H1 (cell line): ENCODE data around the gene TMEM138. TPM values are rescaled to one million over a fixed set of nuclear protein-coding genes. Genes with fewer than 3 reads are reported as not detected.

Experiments
- CTCF ChIA-PET: fragments of 300-600 bp; sonication (Branson Sonifier 250); formaldehyde crosslinking; loops from one replicate; lab custom pipeline; 2021; ENCODE audit not compliant: partially characterized antibody; lab: Charles Lee
- POLR2A ChIA-PET: fragments of 300-600 bp; sonication (Branson Sonifier 250); formaldehyde crosslinking; loops from one replicate; lab custom pipeline; 2021; ENCODE audit warnings: inconsistent platforms; ENCODE audit not compliant: partially characterized antibody; lab: Charles Lee
- DNase-seq, 2 experiments: peaks; one replicate each; pipeline versions ENCODE4 v3.0.0 to v3.0.0-alpha.2; 2010 to 2022; ENCODE audit warnings: low spot score in 2 of 2, low read depth in 1 of 2, mixed read lengths in 1 of 2
- FAIRE-seq: peaks from 2 replicates; lab custom pipeline; 2011; peaks lifted over from hg19 to GRCh38; lab: Jason Lieb, UNC
- H2AFZ ChIP-seq: 2 replicates; pipeline ENCODE4 v1.8.1; 2012; ENCODE audit warnings: low read length, inconsistent platforms
- H2AK5ac ChIP-seq: 2 replicates; pipeline ENCODE4 v1.6.1; 2013; ENCODE audit warnings: low read depth, low read length
- H2BK120ac ChIP-seq: replicated peaks from 2 replicates; pipeline ENCODE3; 2013; ENCODE audit warnings: low read depth, low read length, inconsistent platforms
- H2BK12ac ChIP-seq: 2 replicates; pipeline ENCODE4 v1.6.1; 2013; ENCODE audit warnings: low read depth, low read length
- H2BK15ac ChIP-seq: 2 replicates; pipeline ENCODE4 v1.6.1; 2013; ENCODE audit warnings: low read length
- H2BK20ac ChIP-seq: 2 replicates; pipeline ENCODE4 v1.6.1; 2013; ENCODE audit warnings: low read length
- H2BK5ac ChIP-seq: 2 replicates; pipeline ENCODE4 v1.6.1; 2013; ENCODE audit warnings: low read depth, low read length
- H3K14ac ChIP-seq: 2 replicates; pipeline ENCODE4 v1.6.1; 2013; ENCODE audit warnings: inconsistent platforms; ENCODE audit not compliant: insufficient read length
- H3K18ac ChIP-seq: 2 replicates; pipeline ENCODE4 v1.6.1; 2013; ENCODE audit warnings: low read length; ENCODE audit errors: extremely low read depth
- H3K23ac ChIP-seq: 2 replicates; pipeline ENCODE4 v1.6.1; 2013; ENCODE audit warnings: inconsistent platforms; ENCODE audit not compliant: insufficient read length
- H3K23me2 ChIP-seq: 2 replicates; pipeline ENCODE4 v1.6.1; 2013; ENCODE audit warnings: low read depth, low read length
- H3K27ac ChIP-seq: 2 replicates; pipeline ENCODE4 v1.6.1; 2011; ENCODE audit warnings: low read depth, low read length, inconsistent platforms
- H3K27me3 ChIP-seq, 4 experiments: replicated peaks in 1 of 4; 1 replicate in 1 of 4; 2 replicates in 3 of 4; pipeline versions ENCODE4 v1.6.1 to v1.8.1; 2011 to 2013; ENCODE audit warnings: low read length in 3 of 4, mild to moderate bottlenecking in 3 of 4, inconsistent platforms in 2 of 4, mixed read lengths in 2 of 4, moderate library complexity in 1 of 4; ENCODE audit not compliant: control insufficient read depth in 3 of 4, insufficient read depth in 3 of 4; ENCODE audit errors: extremely low read depth in 1 of 4
- H3K36me3 ChIP-seq, 4 experiments: 2 replicates each; pipeline versions ENCODE4 v1.6.1 to v1.8.1; 2011 to 2013; ENCODE audit warnings: mild to moderate bottlenecking in 4 of 4, low read length in 3 of 4, moderate library complexity in 2 of 4, control low read depth in 1 of 4, inconsistent platforms in 1 of 4; ENCODE audit not compliant: insufficient read depth in 4 of 4, control insufficient read depth in 2 of 4
- H3K4ac ChIP-seq: replicated peaks from 2 replicates; pipeline ENCODE3; 2013; ENCODE audit warnings: low read length, low read depth, mixed read lengths, inconsistent platforms; ENCODE audit not compliant: insufficient read length
- H3K4me1 ChIP-seq, 4 experiments: replicated peaks in 1 of 4; 1 replicate in 1 of 4; 2 replicates in 3 of 4; pipeline versions ENCODE4 v1.6.1 to v1.8.1; 2011 to 2013; ENCODE audit warnings: low read length in 3 of 4, inconsistent platforms in 2 of 4, mixed read lengths in 1 of 4; ENCODE audit not compliant: insufficient read depth in 4 of 4, control insufficient read depth in 3 of 4
- H3K4me2 ChIP-seq, 2 experiments: 2 replicates each; pipeline versions ENCODE4 v1.6.1 to v1.8.1; 2011 to 2013; ENCODE audit warnings: low read depth in 2 of 2, low read length in 2 of 2, control low read depth in 1 of 2, inconsistent platforms in 1 of 2, mild to moderate bottlenecking in 1 of 2; ENCODE audit not compliant: insufficient read depth in 1 of 2
- H3K4me3 ChIP-seq, 4 experiments: fragments of 200-600, 300-600 bp in 1 of 4; sonication (generic), shearing (Covaris generic), sonication (Bioruptor Twin) in 1 of 4; 2 replicates each; pipeline versions ENCODE4 v1.5.1 to v1.8.1; 2011 to 2016; ENCODE audit warnings: low read length in 4 of 4, low read depth in 3 of 4, control low read depth in 2 of 4, inconsistent platforms in 2 of 4, mild to moderate bottlenecking in 2 of 4, mixed read lengths in 1 of 4, moderate library complexity in 1 of 4; ENCODE audit not compliant: insufficient read depth in 2 of 4; ENCODE audit errors: extremely low read depth in 1 of 4
- H3K56ac ChIP-seq: replicated peaks from 2 replicates; pipeline ENCODE3; 2013; ENCODE audit warnings: low read depth, mild to moderate bottlenecking, mixed read lengths, low read length, inconsistent platforms; ENCODE audit not compliant: insufficient read length
- H3K79me1 ChIP-seq: 2 replicates; pipeline ENCODE4 v1.6.1; 2013; ENCODE audit warnings: low read depth, low read length, control low read depth
- H3K79me2 ChIP-seq, 2 experiments: 2 replicates each; pipeline versions ENCODE4 v1.6.1 to v1.8.1; 2012 to 2013; ENCODE audit warnings: low read length in 2 of 2, mild to moderate bottlenecking in 2 of 2, inconsistent platforms in 1 of 2; ENCODE audit not compliant: insufficient read depth in 2 of 2, control insufficient read depth in 1 of 2
- H3K9ac ChIP-seq, 4 experiments: replicated peaks in 1 of 4; 1 replicate in 1 of 4; 2 replicates in 3 of 4; pipeline versions ENCODE4 v1.6.1 to v1.8.1; 2011 to 2013; ENCODE audit warnings: low read depth in 3 of 4, low read length in 3 of 4, control low read depth in 2 of 4, mild to moderate bottlenecking in 2 of 4, moderate library complexity in 2 of 4, inconsistent platforms in 1 of 4; ENCODE audit errors: extremely low read depth in 1 of 4
- H3K9me3 ChIP-seq, 2 experiments: 2 replicates each; pipeline versions ENCODE4 v1.6.1 to v1.8.1; 2012 to 2013; ENCODE audit warnings: mild to moderate bottlenecking in 2 of 2, moderate library complexity in 2 of 2, control low read depth in 1 of 2, inconsistent platforms in 1 of 2, low read depth in 1 of 2, low read length in 1 of 2, mixed read lengths in 1 of 2; ENCODE audit not compliant: insufficient read depth in 2 of 2
- H4K20me1 ChIP-seq, 2 experiments: replicated peaks in 1 of 2; 2 replicates each; pipeline versions ENCODE3 to v1.8.1; 2011 to 2013; ENCODE audit warnings: inconsistent platforms in 2 of 2, low read length in 2 of 2, mild to moderate bottlenecking in 1 of 2; ENCODE audit not compliant: insufficient read depth in 2 of 2, control insufficient read depth in 1 of 2
- H4K5ac ChIP-seq: 2 replicates; pipeline ENCODE4 v1.6.1; 2013; ENCODE audit warnings: low read length, low read depth, mixed read lengths, inconsistent platforms; ENCODE audit not compliant: insufficient read length
- H4K8ac ChIP-seq: 2 replicates; pipeline ENCODE4 v1.8.0; 2013; ENCODE audit warnings: mild to moderate bottlenecking, moderate library complexity, low read length, inconsistent platforms; ENCODE audit not compliant: insufficient read depth; ENCODE audit errors: extremely low read depth
- H4K91ac ChIP-seq: replicated peaks from 2 replicates; pipeline ENCODE3; 2013; ENCODE audit warnings: low read length, mixed read lengths, inconsistent platforms; ENCODE audit not compliant: insufficient read length
- CBX5 ChIP-seq: fragments of 300-800, 300-1000 bp; sonication (generic); IDR thresholded peaks from 2 replicates; pipeline ENCODE4 v1.7.1; 2016; ENCODE audit warnings: antibody characterized with exemption, low read length, low read depth
- CHD2 ChIP-seq: IDR thresholded peaks from 2 replicates; pipeline ENCODE4 v1.6.1; 2012; ENCODE audit warnings: low read length, improper control_type of control experiment
- CREB1 ChIP-seq: IDR thresholded peaks from 2 replicates; pipeline ENCODE4 v1.6.1; 2012; ENCODE audit warnings: inconsistent platforms
- E2F6 ChIP-seq: IDR thresholded peaks from 2 replicates; pipeline ENCODE4 v1.6.1; 2012; ENCODE audit warnings: inconsistent platforms
- EZH2 ChIP-seq: fragments of 200-600 bp; sonication (generic); IDR thresholded peaks from 2 replicates; pipeline ENCODE4 v1.7.1; 2012; ENCODE audit warnings: low read depth, mild to moderate bottlenecking, moderate library complexity, low read length, inconsistent platforms; ENCODE audit not compliant: severe bottlenecking
- JUN ChIP-seq: IDR thresholded peaks from 2 replicates; pipeline ENCODE4 v1.6.1; 2011; ENCODE audit warnings: low read depth, mild to moderate bottlenecking, improper control_type of control experiment, low read length
- KDM4A ChIP-seq: IDR thresholded peaks from one replicate; pipeline ENCODE4 v1.7.1; 2012; ENCODE audit warnings: low read depth, mild to moderate bottlenecking, moderate library complexity, low read length, inconsistent platforms; ENCODE audit not compliant: severe bottlenecking
- POLR2A ChIP-seq, 2 experiments: IDR thresholded peaks; 1 replicate in 1 of 2; 2 replicates in 1 of 2; pipeline ENCODE4 v1.6.1; 2011; ENCODE audit warnings: low read depth in 2 of 2, low read length in 2 of 2, mild to moderate bottlenecking in 2 of 2; ENCODE audit errors: control extremely low read depth in 1 of 2
- SIRT6 ChIP-seq: IDR thresholded peaks from one replicate; pipeline ENCODE4 v1.7.1; 2012; ENCODE audit warnings: low read length, inconsistent platforms
- TBP ChIP-seq: IDR thresholded peaks from 2 replicates; pipeline ENCODE4 v1.6.1; 2011; ENCODE audit warnings: low read depth, low read length, improper control_type of control experiment
- ZNF274 ChIP-seq: IDR thresholded peaks from 2 replicates; pipeline ENCODE4 v1.7.0; 2012; ENCODE audit warnings: low read length, borderline replicate concordance; ENCODE audit errors: extremely low read depth
- WGBS, 2 experiments: shearing (Covaris generic) in 1 of 2; methylation state at CpG; one replicate each; pipeline versions ENCODE4 v1.1.6 to v1.1.7; 2013 to 2015; ENCODE audit warnings: low lambda C conversion rate in 2 of 2, mixed read lengths in 2 of 2, inconsistent platforms in 1 of 2, low coverage in 1 of 2, missing lambda C conversion rate in 1 of 2; ENCODE audit not compliant: insufficient replicate concordance in 2 of 2, insufficient coverage in 1 of 2, insufficient read length in 1 of 2; ENCODE audit errors: extremely low coverage in 1 of 2, missing lambda C conversion rate in 1 of 2; 5-methylcytosine and 5-hydroxymethylcytosine counted together
- polyA plus RNA-seq, 7 experiments: library from polyadenylated mRNA; depleted of rRNA in 3 of 7; stranded (reverse) in 5 of 7; unstranded in 2 of 7; fragments of >200 nt in 5 of 7; fragments of 200-250 nt in 2 of 7; gene quantifications; 1 replicate in 5 of 7; 2 replicates in 1 of 7; 4 replicates in 1 of 7; pipeline versions ENCODE4 v1.2.1 to v1.2.3, GENCODE V29; 2011 to 2013; ENCODE audit warnings: missing spikeins in 2 of 7, mixed read lengths in 2 of 7
- total RNA-seq: library from RNA; stranded (reverse); fragmentation: NEBNext Ultra II Directional; extraction: Animal tissue kit (Norgen Biotek cat#: 25700); gene quantifications from 2 replicates; pipeline ENCODE4 v1.2.1, GENCODE V29; 2021

Gene TMEM138
- total and polyA plus RNA-seq, 2 of the 8 experiments (the other 6 are each of a cell fraction or from before 2014, with no cell fraction given), result 32.9 to 59.0 TPM

- Histone ChIP-seq H2BK12ac (peak overlapping the region; percentile 75), H4K20me1 (peaks cover 0 to 5% of the 10 kb centered on the region in 2 experiments), H3K4me2 (peak overlapping the region; percentile 23 to 80; a peak in 1 of 4 replicates), H3K56ac (no peak overlapping the region), H3K79me2 (peaks cover 18 to 36% of the 10 kb centered on the region in 2 experiments), H2BK20ac (no peak overlapping the region), H3K23me2 (peaks cover 9% of the 10 kb centered on the region; the same call in 1 of the 2 replicates), H3K4ac (peak overlapping the region; percentile 92), H3K14ac (no peak overlapping the region), H3K79me1 (peaks cover 6% of the 10 kb centered on the region; the same call in 1 of the 2 replicates), H3K23ac (no peak overlapping the region), H3K36me3 (peaks cover 3 to 11% (median 5%) of the 10 kb centered on the region in 4 experiments; a peak in 5 of 8 replicates), H4K5ac (no peak overlapping the region), H3K9me3 (no peaks in the 10 kb centered on the region), H3K4me1 (peaks cover 5 to 14% (median 9%) of the 10 kb centered on the region in 4 experiments), H4K91ac (peak overlapping the region; percentile 56), H3K27me3 (no peaks in the 10 kb centered on the region), H2AK5ac (peak overlapping the region; percentile 89), H2BK5ac (0 out of 2 replicates have a peak overlapping the region, but pooled peaks have one; percentile 46), H3K18ac (no peak overlapping the region), H3K9ac (peak overlapping the region in 3 of 4 experiments; percentile 8 to 50 (median 20); a peak in 4 of 7 replicates), H3K27ac (0 out of 2 replicates have a peak overlapping the region, but pooled peaks have one; percentile 6), H2BK15ac (peak overlapping the region; percentile 66; the same call in 1 of the 2 replicates), H2BK120ac (no peak overlapping the region), H4K8ac (no peak overlapping the region), H3K4me3 (no peak overlapping the region), H2AFZ (no peak overlapping the region)
- FAIRE-seq, result no peak
- WGBS, 2 experiments, result 87% methylated on average over 16 of the region's 16 CpGs; no CpG with 5 or more reads in 1 of the 2 experiments
- no peak for DNase-seq
- ChIA-PET CTCF (interaction anchor here (0.9 to 10.1 kb wide), 11 partner anchors 13 to 304 kb away, joined by 3 to 290 read pairs (median 9); partner anchors contain the start of genes CYB561A3, TMEM138 and TMEM216), POLR2A (interaction anchor here (0.6 to 39.7 kb wide), 12 partner anchors 7 to 179 kb away, joined by 3 to 1106 read pairs (median 6); partner anchors contain the start of genes CPSF7, CYB561A3, SDHAF2 and TMEM138)
- no peak for TF ChIP-seq POLR2A (IDR thresholded peaks at IDR 0.05; ENCODE audit: control extremely low read depth in 1 of 2, low read depth in 2 of 2, low read length in 2 of 2)
- TF ChIP-seq CHD2, result no peak
- TF ChIP-seq CREB1, result no peak
- no peak for TF ChIP-seq KDM4A
- no peak for TF ChIP-seq SIRT6
- no peak for TF ChIP-seq CBX5
- TF ChIP-seq ZNF274, result no peak
- no peak for TF ChIP-seq JUN
- TF ChIP-seq TBP, result no peak
- no peak for TF ChIP-seq E2F6
- TF ChIP-seq EZH2, result no peak
Measured at GRCh38 chr11:61334434-61335354, 27.5 kb upstream of the TMEM138 start.
